IMR-90 (cell line): ENCODE measurements around the gene EPPIN. TPM values are rescaled to one million over a fixed set of nuclear protein-coding genes. Genes with fewer than 3 reads are reported as not detected.

Experiments
- ATAC-seq: fragments of 200-7000 bp; cut with Tn5 transposase; 2 replicates; pipeline ENCODE4 v1.9.1; 2020; ENCODE audit warnings: low read depth, mild to moderate bottlenecking, moderate library complexity
- BruUV-seq: library from RNA; stranded (reverse); fragments of 400-500 nt; replicated peaks from 2 replicates; lab custom pipeline; 2021; lab: Mats Ljungman, UMichigan
- CTCF ChIA-PET: fragments of 300-600 bp; formaldehyde crosslinking; extraction: SDS; loops from one replicate; lab custom pipeline; 2021; ENCODE audit warnings: antibody characterized with exemption; lab: Yijun Ruan, JAX
- POLR2A ChIA-PET: fragments of 300-600 bp; sonication (Branson Sonifier 250); formaldehyde crosslinking; loops from one replicate; lab custom pipeline; 2022; ENCODE audit warnings: antibody characterized with exemption; ENCODE audit not compliant: unreplicated experiment; lab: Charles Lee
- DNase-seq: peaks from one replicate; pipeline ENCODE4 v3.0.0; 2013
- H2AFZ ChIP-seq: replicated peaks from 2 replicates; pipeline ENCODE3; 2013; ENCODE audit warnings: low read length, mild to moderate bottlenecking; ENCODE audit not compliant: poor library complexity
- H2AK5ac ChIP-seq: 2 replicates; pipeline ENCODE4 v1.6.1; 2013; ENCODE audit warnings: low read depth, low read length, inconsistent platforms
- H2AK9ac ChIP-seq: replicated peaks from 2 replicates; pipeline ENCODE3; 2013; ENCODE audit warnings: mild to moderate bottlenecking, low read depth, low read length, moderate library complexity; ENCODE audit not compliant: poor library complexity
- H2BK120ac ChIP-seq: 2 replicates; pipeline ENCODE4 v1.6.1; 2013; ENCODE audit warnings: low read depth, low read length, inconsistent platforms
- H2BK15ac ChIP-seq: 3 replicates; pipeline ENCODE4 v1.6.1; 2013; ENCODE audit warnings: low read depth, low read length, inconsistent platforms
- H2BK20ac ChIP-seq: 2 replicates; pipeline ENCODE4 v1.6.1; 2013; ENCODE audit warnings: low read depth, mild to moderate bottlenecking, inconsistent platforms, low read length, moderate library complexity
- H2BK5ac ChIP-seq: 2 replicates; pipeline ENCODE4 v1.6.1; 2013; ENCODE audit warnings: mild to moderate bottlenecking, low read depth, low read length, inconsistent platforms; ENCODE audit not compliant: poor library complexity, severe bottlenecking
- H3K14ac ChIP-seq: replicated peaks from 2 replicates; pipeline ENCODE4 v1.6.1; 2013; ENCODE audit warnings: low read depth, low read length, inconsistent platforms
- H3K18ac ChIP-seq: 2 replicates; pipeline ENCODE4 v1.6.1; 2013; ENCODE audit warnings: low read depth, low read length, control low read depth
- H3K23ac ChIP-seq: 2 replicates; pipeline ENCODE4 v1.6.1; 2013; ENCODE audit warnings: low read depth, low read length, inconsistent platforms
- H3K27ac ChIP-seq: 2 replicates; pipeline ENCODE4 v1.5.1; 2013; ENCODE audit warnings: mild to moderate bottlenecking, control low read depth, low read length; ENCODE audit not compliant: insufficient read depth
- H3K27me3 ChIP-seq: 2 replicates; pipeline ENCODE4 v1.6.1; 2013; ENCODE audit warnings: low read length; ENCODE audit not compliant: control insufficient read depth, insufficient read depth
- H3K36me3 ChIP-seq: 2 replicates; pipeline ENCODE4 v1.6.1; 2013; ENCODE audit warnings: low read length, mixed read lengths; ENCODE audit not compliant: control insufficient read depth, insufficient read depth
- H3K4ac ChIP-seq: 2 replicates; pipeline ENCODE4 v1.6.1; 2013; ENCODE audit warnings: low read depth, low read length, inconsistent platforms
- H3K4me1 ChIP-seq: 2 replicates; pipeline ENCODE4 v1.6.1; 2013; ENCODE audit warnings: low read length, mixed read lengths; ENCODE audit not compliant: control insufficient read depth, insufficient read depth
- H3K4me2 ChIP-seq: 2 replicates; pipeline ENCODE4 v1.6.1; 2013; ENCODE audit warnings: low read depth, mild to moderate bottlenecking, control low read depth, low read length, moderate library complexity
- H3K4me3 ChIP-seq: 2 replicates; pipeline ENCODE4 v1.5.1; 2013; ENCODE audit warnings: low read depth, mild to moderate bottlenecking, control low read depth, low read length, moderate library complexity; ENCODE audit not compliant: insufficient read depth
- H3K56ac ChIP-seq: 2 replicates; pipeline ENCODE4 v1.6.1; 2013; ENCODE audit warnings: low read length, inconsistent platforms; ENCODE audit not compliant: insufficient read depth; ENCODE audit errors: extremely low read depth
- H3K79me1 ChIP-seq, 2 experiments: 2 replicates each; pipeline ENCODE4 v1.6.1; 2013; ENCODE audit warnings: low read length in 2 of 2, inconsistent platforms in 1 of 2, low read depth in 1 of 2
- H3K9ac ChIP-seq: 2 replicates; pipeline ENCODE4 v1.6.1; 2013; ENCODE audit warnings: low read depth, low read length, control low read depth
- H3K9me1 ChIP-seq: 2 replicates; pipeline ENCODE4 v1.6.1; 2013; ENCODE audit warnings: low read length, inconsistent platforms; ENCODE audit not compliant: insufficient read depth
- H3K9me3 ChIP-seq: 2 replicates; pipeline ENCODE4 v1.6.1; 2013; ENCODE audit warnings: low read length; ENCODE audit not compliant: control insufficient read depth, insufficient read depth
- H4K20me1 ChIP-seq: 2 replicates; pipeline ENCODE4 v1.6.1; 2013; ENCODE audit warnings: low read length, inconsistent platforms; ENCODE audit not compliant: insufficient read depth
- H4K5ac ChIP-seq: 2 replicates; pipeline ENCODE4 v1.6.1; 2013; ENCODE audit warnings: mild to moderate bottlenecking, low read depth, low read length, control low read depth
- H4K8ac ChIP-seq, 2 experiments: 2 replicates each; pipeline ENCODE4 v1.6.1; 2013; ENCODE audit warnings: low read depth in 2 of 2, low read length in 2 of 2, control low read depth in 1 of 2, inconsistent platforms in 1 of 2
- H4K91ac ChIP-seq: 2 replicates; pipeline ENCODE4 v1.6.1; 2013; ENCODE audit warnings: low read depth, low read length, inconsistent platforms; ENCODE audit not compliant: insufficient read depth
- CEBPB ChIP-seq: IDR thresholded peaks from 2 replicates; pipeline ENCODE4 v1.6.1; 2012; ENCODE audit warnings: low read depth, low read length, improper control_type of control experiment
- CHD1 ChIP-seq: IDR thresholded peaks from 2 replicates; pipeline ENCODE4 v1.6.1; 2012; ENCODE audit warnings: low read depth, low read length, improper control_type of control experiment
- FOS ChIP-seq: fragments of 150-350 bp; IDR thresholded peaks from 2 replicates; pipeline ENCODE4 v1.6.1; 2016; ENCODE audit warnings: low read depth, low read length
- MAZ ChIP-seq: IDR thresholded peaks from 2 replicates; pipeline ENCODE4 v1.6.1; 2012; ENCODE audit warnings: low read depth, mild to moderate bottlenecking, low read length, improper control_type of control experiment, moderate library complexity, borderline replicate concordance
- MXI1 ChIP-seq: IDR thresholded peaks from 2 replicates; pipeline ENCODE4 v1.6.1; 2012; ENCODE audit warnings: low read depth, mild to moderate bottlenecking, low read length, moderate library complexity, borderline replicate concordance
- NFE2L2 ChIP-seq: fragments of 150-350 bp; IDR thresholded peaks from 2 replicates; pipeline ENCODE4 v1.6.1; 2016; ENCODE audit warnings: low read depth, mild to moderate bottlenecking, low read length
- RAD21 ChIP-seq: IDR thresholded peaks from 2 replicates; pipeline ENCODE4 v1.6.1; 2012; ENCODE audit warnings: low read length, improper control_type of control experiment
- RFX5 ChIP-seq: IDR thresholded peaks from 2 replicates; pipeline ENCODE4 v1.8.0; 2012; ENCODE audit warnings: low read depth, mild to moderate bottlenecking, low read length, moderate library complexity
- SMC3 ChIP-seq: fragments of 150-350 bp; IDR thresholded peaks from 2 replicates; pipeline ENCODE4 v1.6.1; 2016; ENCODE audit warnings: low read depth, mild to moderate bottlenecking, antibody characterized with exemption, low read length, moderate library complexity
- WGBS, 2 experiments: methylation state at CpG; one replicate each; pipeline versions ENCODE4 v1.1.5 to v1.1.7; 2013; ENCODE audit warnings: missing lambda C conversion rate in 2 of 2; ENCODE audit not compliant: insufficient read length in 1 of 2; ENCODE audit errors: extremely low coverage in 2 of 2; 5-methylcytosine and 5-hydroxymethylcytosine counted together
- dilution Hi-C: fragments of 300-500 bp; cut with HindIII; formaldehyde crosslinking; loops from one replicate; pipeline ENCODE4 v1.14.3; 2018; ENCODE audit warnings: low sequenced_read_pairs; ENCODE audit not compliant: unreplicated experiment
- in situ Hi-C: fragments of 300-500 bp; cut with MboI; formaldehyde crosslinking; loops from 3 replicates; pipeline ENCODE4 v1.14.3; 2019; ENCODE audit warnings: low sequenced_read_pairs, inconsistent platforms, mixed read lengths
- intact Hi-C: fragments of 100-400 bp; cut with micrococcal nuclease; formaldehyde crosslinking; loops from 2 replicates; pipeline ENCODE4 v1.10.0; 2022
- polyA plus RNA-seq, 3 experiments: library from polyadenylated mRNA; depleted of rRNA; stranded (reverse); fragments of >200 nt; gene quantifications; 2 replicates each; pipeline ENCODE4 v1.2.3, GENCODE V29; 2012; ENCODE audit warnings: low replicate concordance in 1 of 3
- total RNA-seq: library from RNA; depleted of rRNA; stranded (reverse); fragments of >200 nt; gene quantifications from 2 replicates; pipeline ENCODE4 v1.2.3, GENCODE V29; 2012
- TF ChIP-seq, protein P1 (sequence below): fragments of 150-350 bp; IDR thresholded peaks from 2 replicates; pipeline ENCODE4 v1.6.1; 2017; ENCODE audit warnings: mild to moderate bottlenecking, antibody characterized with exemption, low read length, low read depth
- TF ChIP-seq, protein P2 (sequence below): conservative IDR thresholded peaks from 2 replicates; pipeline ENCODE4 v1.5.1; 2012; ENCODE audit warnings: mild to moderate bottlenecking, low read depth, low read length, improper control_type of control experiment

Gene EPPIN
- total and polyA plus RNA-seq, 2 of the 4 experiments (the other 2 are of a cell fraction) = not detected

DNA sequence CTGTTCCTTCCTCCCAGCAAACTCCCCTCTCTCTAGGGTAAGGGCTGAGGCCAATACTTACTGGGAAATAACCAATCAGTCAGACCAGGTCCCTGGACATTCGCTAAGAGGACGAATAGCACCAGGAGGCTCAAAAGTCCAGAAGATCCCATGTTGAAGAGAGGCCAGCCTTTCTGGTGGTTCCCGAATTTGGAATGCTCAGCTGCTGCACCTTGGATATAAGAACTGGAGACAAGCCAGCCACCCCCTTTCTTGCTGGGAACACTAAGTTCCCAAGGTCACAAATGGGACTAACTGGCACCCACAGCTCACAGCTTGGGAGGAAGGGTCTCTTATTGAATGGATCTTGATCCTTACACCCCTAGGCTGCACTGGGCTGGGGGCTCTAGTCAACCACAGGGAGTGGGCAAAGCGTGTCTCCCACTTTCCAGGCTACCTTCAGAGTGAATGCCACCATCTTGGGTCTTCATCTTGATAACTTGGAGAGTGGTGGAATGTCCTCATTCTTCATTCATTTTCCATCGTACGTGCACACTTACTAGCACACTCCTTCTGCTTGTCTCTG lies at the start of gene EPPIN (continued):
- TF ChIP-seq, protein P1, sequence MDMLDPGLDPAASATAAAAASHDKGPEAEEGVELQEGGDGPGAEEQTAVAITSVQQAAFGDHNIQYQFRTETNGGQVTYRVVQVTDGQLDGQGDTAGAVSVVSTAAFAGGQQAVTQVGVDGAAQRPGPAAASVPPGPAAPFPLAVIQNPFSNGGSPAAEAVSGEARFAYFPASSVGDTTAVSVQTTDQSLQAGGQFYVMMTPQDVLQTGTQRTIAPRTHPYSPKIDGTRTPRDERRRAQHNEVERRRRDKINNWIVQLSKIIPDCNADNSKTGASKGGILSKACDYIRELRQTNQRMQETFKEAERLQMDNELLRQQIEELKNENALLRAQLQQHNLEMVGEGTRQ = no peak

GRCh38 chr20:45595235-45595634 lies 48.0 kb upstream of the EPPIN start:
- H3K14ac ChIP-seq = no peak overlapping the region
- H3K36me3 ChIP-seq = no peaks in the 10 kb centered on the region
- no peak for ATAC-seq
- no peak overlapping the region for H3K18ac ChIP-seq
- no peak overlapping the region for H3K9ac ChIP-seq
- no peak overlapping the region for H3K4ac ChIP-seq
- H4K20me1 ChIP-seq = no peaks in the 10 kb centered on the region
- dilution Hi-C loops (no loop called here), intact Hi-C loops (no loop called here), in situ Hi-C loops (no loop called here)
- no peak overlapping the region for H3K4me2 ChIP-seq
- H2AK9ac ChIP-seq = no peak overlapping the region
- no peak overlapping the region for H3K23ac ChIP-seq
- no peaks in the 10 kb centered on the region for H3K9me3 ChIP-seq
- no peak overlapping the region for H4K5ac ChIP-seq
- no peak overlapping the region for H2BK5ac ChIP-seq
- no peak overlapping the region for H2BK20ac ChIP-seq
- H2AK5ac ChIP-seq = no peak overlapping the region
- WGBS, 2 experiments = no CpG with 5 or more reads among the region's 1 CpG
- CTCF ChIA-PET = no interaction called here
- H2BK15ac ChIP-seq = no peak overlapping the region
- H3K9me1 ChIP-seq = no peaks in the 10 kb centered on the region
- DNase-seq = no peak
- H3K4me3 ChIP-seq = no peak overlapping the region
- H3K4me1 ChIP-seq = no peaks in the 10 kb centered on the region
- BruUV-seq = no TSS peak
- H3K79me1 ChIP-seq = no peaks in the 10 kb centered on the region
- no peak for TF ChIP-seq RFX5
- TF ChIP-seq, protein P1 = no peak
- no peak for TF ChIP-seq CEBPB
- TF ChIP-seq SMC3 = no peak
- TF ChIP-seq, protein P2, sequence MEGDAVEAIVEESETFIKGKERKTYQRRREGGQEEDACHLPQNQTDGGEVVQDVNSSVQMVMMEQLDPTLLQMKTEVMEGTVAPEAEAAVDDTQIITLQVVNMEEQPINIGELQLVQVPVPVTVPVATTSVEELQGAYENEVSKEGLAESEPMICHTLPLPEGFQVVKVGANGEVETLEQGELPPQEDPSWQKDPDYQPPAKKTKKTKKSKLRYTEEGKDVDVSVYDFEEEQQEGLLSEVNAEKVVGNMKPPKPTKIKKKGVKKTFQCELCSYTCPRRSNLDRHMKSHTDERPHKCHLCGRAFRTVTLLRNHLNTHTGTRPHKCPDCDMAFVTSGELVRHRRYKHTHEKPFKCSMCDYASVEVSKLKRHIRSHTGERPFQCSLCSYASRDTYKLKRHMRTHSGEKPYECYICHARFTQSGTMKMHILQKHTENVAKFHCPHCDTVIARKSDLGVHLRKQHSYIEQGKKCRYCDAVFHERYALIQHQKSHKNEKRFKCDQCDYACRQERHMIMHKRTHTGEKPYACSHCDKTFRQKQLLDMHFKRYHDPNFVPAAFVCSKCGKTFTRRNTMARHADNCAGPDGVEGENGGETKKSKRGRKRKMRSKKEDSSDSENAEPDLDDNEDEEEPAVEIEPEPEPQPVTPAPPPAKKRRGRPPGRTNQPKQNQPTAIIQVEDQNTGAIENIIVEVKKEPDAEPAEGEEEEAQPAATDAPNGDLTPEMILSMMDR = no peak
- TF ChIP-seq FOS = no peak
- TF ChIP-seq MXI1 = no peak
- TF ChIP-seq RAD21 = no peak
- no peak for TF ChIP-seq NFE2L2
- no peak for TF ChIP-seq CHD1
- no peak for TF ChIP-seq MAZ
- H3K27ac ChIP-seq = no peak overlapping the region
- H4K91ac ChIP-seq = no peak overlapping the region
- no peaks in the 10 kb centered on the region for H3K27me3 ChIP-seq
- H2BK120ac ChIP-seq = no peak overlapping the region
- no peak overlapping the region for H3K56ac ChIP-seq
- no peak overlapping the region for H2AFZ ChIP-seq
- POLR2A ChIA-PET = no interaction called here
- H4K8ac ChIP-seq = no peak overlapping the region
